SU-DHL-6 (cell line): ENCODE data around the gene C3orf33.

Source experiments
- H2AFZ ChIP-seq: fragments of 200-600 bp; sonication (generic); 2 replicates; pipeline ENCODE4 v1.6.1; 2014; ENCODE audit warnings: low read depth, mild to moderate bottlenecking, moderate library complexity, mixed read lengths, antibody characterized with exemption, low read length; ENCODE audit not compliant: severe bottlenecking
- H3F3A ChIP-seq: fragments of 200-600 bp; shearing (Covaris generic); 2 replicates; pipeline ENCODE4 v1.6.0; 2016; ENCODE audit warnings: antibody characterized with exemption, mild to moderate bottlenecking; ENCODE audit not compliant: insufficient read depth
- H3K27ac ChIP-seq: fragments of 200-600 bp; sonication (generic); 2 replicates; pipeline ENCODE4 v1.5.1; 2016; ENCODE audit warnings: low read depth, mild to moderate bottlenecking, low read length, moderate library complexity, mixed read lengths
- H3K27me3 ChIP-seq: fragments of 200-600 bp; sonication (generic), shearing (Covaris generic); 2 replicates; pipeline ENCODE4 v1.6.0; 2014; ENCODE audit warnings: mild to moderate bottlenecking, low read length
- H3K36me3 ChIP-seq: fragments of 200-600 bp; sonication (generic); 2 replicates; pipeline ENCODE4 v1.6.1; 2014; ENCODE audit warnings: mild to moderate bottlenecking, low read length, mixed read lengths
- H3K4me2 ChIP-seq: fragments of 300-600, 200-600 bp; shearing (Covaris generic), sonication (generic); 2 replicates; pipeline ENCODE4 v1.6.0; 2014; ENCODE audit warnings: low read length, low read depth, mild to moderate bottlenecking; ENCODE audit not compliant: poor library complexity, severe bottlenecking
- H3K4me3 ChIP-seq: fragments of 200-600 bp; sonication (generic); 2 replicates; pipeline ENCODE4 v1.5.1; 2014; ENCODE audit warnings: antibody characterized with exemption, low read length, mild to moderate bottlenecking, mixed read lengths; ENCODE audit not compliant: insufficient read depth, poor library complexity, severe bottlenecking
- H3K79me2 ChIP-seq: fragments of 200-600 bp; sonication (generic); 2 replicates; pipeline ENCODE4 v1.6.1; 2014; ENCODE audit warnings: mild to moderate bottlenecking, low read length, moderate library complexity; ENCODE audit not compliant: insufficient read depth
- H3K9ac ChIP-seq: fragments of 200-600 bp; sonication (generic); 2 replicates; pipeline ENCODE4 v1.7.0; 2014; ENCODE audit warnings: mild to moderate bottlenecking, low read length
- H3K9me2 ChIP-seq: fragments of 200-600 bp; sonication (generic); replicated peaks from 2 replicates; pipeline ENCODE4 v1.6.1; 2014; ENCODE audit warnings: low read length; ENCODE audit not compliant: insufficient read depth
- H3K9me3 ChIP-seq: fragments of 200-600 bp; sonication (generic); 2 replicates; pipeline ENCODE4 v1.6.1; 2014; ENCODE audit warnings: low read length, mixed read lengths; ENCODE audit not compliant: insufficient read depth
- H4K20me1 ChIP-seq: fragments of 200-600 bp; sonication (generic); 2 replicates; pipeline ENCODE4 v1.6.1; 2014; ENCODE audit warnings: low read depth, mild to moderate bottlenecking, antibody characterized with exemption, low read length, moderate library complexity, mixed read lengths
- CTCF ChIP-seq: fragments of 200-600 bp; sonication (generic); IDR thresholded peaks from one replicate; pipeline ENCODE4 v1.5.1; 2017; ENCODE audit warnings: antibody characterized with exemption, mild to moderate bottlenecking, low read length, moderate library complexity; ENCODE audit not compliant: insufficient read depth, poor library complexity, severe bottlenecking
- EZH2phosphoT487 ChIP-seq: fragments of 200-600 bp; sonication (generic), shearing (Covaris generic); conservative IDR thresholded peaks from 2 replicates; pipeline ENCODE4 v1.6.1; 2018; ENCODE audit warnings: mild to moderate bottlenecking, antibody characterized with exemption, low read length, moderate library complexity, mixed read lengths

The C3orf33 gene

DNA sequence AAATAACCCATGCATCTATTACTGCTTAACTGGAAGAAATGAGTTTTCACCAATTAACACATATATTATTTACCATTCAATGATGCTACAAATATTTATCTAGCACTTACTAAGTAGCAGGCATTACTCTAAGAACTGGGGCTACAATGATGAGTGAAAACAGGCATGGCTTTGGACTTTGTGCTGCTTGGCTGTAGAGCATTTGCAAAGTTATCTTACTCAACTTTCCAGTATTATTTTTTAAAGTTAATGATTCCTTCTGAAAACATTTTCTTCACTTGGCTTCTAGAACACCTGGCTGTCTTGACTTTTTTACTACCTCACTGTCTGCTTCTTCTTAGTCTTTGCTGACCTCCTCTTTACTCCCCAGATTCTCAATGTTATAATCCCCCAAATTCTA lies 1.8 kb downstream of the C3orf33 start:
- TF ChIP-seq CTCF (no peak), EZH2phosphoT487 (no peak)
- no peak overlapping the region for H3K9ac ChIP-seq
- H3K4me2 ChIP-seq: no peak overlapping the region
- no peaks in the 10 kb centered on the region for H3K27me3 ChIP-seq
- H3K9me2 ChIP-seq: no peaks in the 10 kb centered on the region
- no peak overlapping the region for H3K27ac ChIP-seq
- no peaks in the 10 kb centered on the region for H3F3A ChIP-seq
- no peaks in the 10 kb centered on the region for H3K79me2 ChIP-seq
- H2AFZ ChIP-seq: no peak overlapping the region
- H3K4me3 ChIP-seq: no peak overlapping the region
- no peaks in the 10 kb centered on the region for H3K36me3 ChIP-seq
- no peaks in the 10 kb centered on the region for H4K20me1 ChIP-seq
- H3K9me3 ChIP-seq: no peaks in the 10 kb centered on the region

- H3K9ac ChIP-seq: no peak overlapping the region
- H3K9me3 ChIP-seq: no peaks in the 10 kb centered on the region
- no peak overlapping the region for H3K27ac ChIP-seq
- H3K4me3 ChIP-seq: no peak overlapping the region
- H4K20me1 ChIP-seq: no peaks in the 10 kb centered on the region
- no peak overlapping the region for H2AFZ ChIP-seq
- TF ChIP-seq EZH2phosphoT487: no peak
- TF ChIP-seq CTCF: no peak
- no peaks in the 10 kb centered on the region for H3K9me2 ChIP-seq
- no peaks in the 10 kb centered on the region for H3K79me2 ChIP-seq
- H3F3A ChIP-seq: no peaks in the 10 kb centered on the region
- no peaks in the 10 kb centered on the region for H3K36me3 ChIP-seq
- no peak overlapping the region for H3K4me2 ChIP-seq
- H3K27me3 ChIP-seq: no peaks in the 10 kb centered on the region
These were observed 13.5 kb downstream of the C3orf33 start for GRCh38 chr3:155792532-155792931.

DNA sequence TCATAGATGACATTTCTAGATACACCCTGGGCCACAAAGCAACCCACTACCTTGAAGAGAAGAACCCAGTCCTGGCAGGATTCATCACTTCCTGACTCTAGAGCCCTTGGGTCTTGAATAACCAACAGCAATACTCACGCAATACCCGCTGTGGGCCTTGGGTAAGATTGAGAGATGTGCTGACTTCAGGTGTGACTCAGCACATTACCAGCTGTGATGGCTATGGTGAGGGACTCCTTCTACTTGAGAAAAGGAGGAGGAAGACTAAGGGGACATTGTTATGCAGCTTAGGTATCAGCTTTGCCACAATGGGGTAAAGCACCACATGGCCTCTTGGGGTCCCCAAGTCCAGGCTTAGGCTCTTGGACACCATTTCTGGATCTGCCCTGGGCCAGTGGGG lies 14.9 kb downstream of the C3orf33 start:
- Histone ChIP-seq H3K4me3 (no peak overlapping the region), H2AFZ (no peak overlapping the region), H3K79me2 (no peaks in the 10 kb centered on the region), H3F3A (no peaks in the 10 kb centered on the region), H4K20me1 (no peaks in the 10 kb centered on the region), H3K27me3 (no peaks in the 10 kb centered on the region), H3K36me3 (no peaks in the 10 kb centered on the region), H3K9me2 (no peaks in the 10 kb centered on the region), H3K9ac (no peak overlapping the region), H3K27ac (no peak overlapping the region), H3K9me3 (no peaks in the 10 kb centered on the region), H3K4me2 (no peak overlapping the region)
- no peak for TF ChIP-seq EZH2phosphoT487
- TF ChIP-seq CTCF: no peak
